Measurements from ENCODE around the gene CTNNA3. TPM values are rescaled to one million over a fixed set of nuclear protein-coding genes. Genes with fewer than 3 reads are reported as not detected.

The CTNNA3 gene
- polyA plus RNA-seq, 1 donor from 2014 or later: 0.14 TPM

DNA sequence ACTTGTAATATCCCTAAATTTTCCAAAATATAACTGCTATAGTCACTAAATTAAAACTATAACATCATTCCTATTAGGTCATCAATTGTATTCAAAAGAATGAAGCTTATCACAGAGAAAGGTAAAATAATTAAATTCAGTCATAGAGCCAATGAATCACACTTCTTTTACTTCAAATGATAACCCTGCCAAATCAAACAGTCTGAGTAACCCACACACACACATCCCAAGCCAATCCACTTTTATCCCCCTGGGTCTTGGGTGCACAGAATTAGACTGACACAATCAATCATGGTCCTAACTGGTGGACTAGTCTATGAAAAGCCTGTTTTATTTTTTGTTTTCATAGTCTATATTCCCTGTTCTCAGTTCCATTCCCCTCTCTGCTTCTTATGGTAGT lies 25.6 kb downstream of the CTNNA3 start:
- H3K27me3 ChIP-seq (ENCODE audit: insufficient read depth, low read depth, low read length): no peaks in the 10 kb centered on the region
- TF ChIP-seq MXI1 (conservative IDR thresholded peaks at IDR 0.05; ENCODE audit: poor library complexity, severe bottlenecking) (no peak), POLR2AphosphoS5 (IDR thresholded peaks at IDR 0.05) (no peak), EZH2 (IDR thresholded peaks at IDR 0.05; ENCODE audit: borderline replicate concordance, insufficient read depth, low read length, poor library complexity, severe bottlenecking) (no peak), SMC3 (conservative IDR thresholded peaks at IDR 0.05; ENCODE audit: poor library complexity) (no peak), RAD21 (conservative IDR thresholded peaks at IDR 0.05) (no peak), EP300 (conservative IDR thresholded peaks at IDR 0.05; ENCODE audit: poor library complexity, severe bottlenecking) (no peak), TAF1 (IDR thresholded peaks at IDR 0.05; ENCODE audit: low read depth) (no peak), REST (IDR thresholded peaks at IDR 0.05; ENCODE audit: borderline replicate concordance) (no peak)
- TF ChIP-seq, protein P1, sequence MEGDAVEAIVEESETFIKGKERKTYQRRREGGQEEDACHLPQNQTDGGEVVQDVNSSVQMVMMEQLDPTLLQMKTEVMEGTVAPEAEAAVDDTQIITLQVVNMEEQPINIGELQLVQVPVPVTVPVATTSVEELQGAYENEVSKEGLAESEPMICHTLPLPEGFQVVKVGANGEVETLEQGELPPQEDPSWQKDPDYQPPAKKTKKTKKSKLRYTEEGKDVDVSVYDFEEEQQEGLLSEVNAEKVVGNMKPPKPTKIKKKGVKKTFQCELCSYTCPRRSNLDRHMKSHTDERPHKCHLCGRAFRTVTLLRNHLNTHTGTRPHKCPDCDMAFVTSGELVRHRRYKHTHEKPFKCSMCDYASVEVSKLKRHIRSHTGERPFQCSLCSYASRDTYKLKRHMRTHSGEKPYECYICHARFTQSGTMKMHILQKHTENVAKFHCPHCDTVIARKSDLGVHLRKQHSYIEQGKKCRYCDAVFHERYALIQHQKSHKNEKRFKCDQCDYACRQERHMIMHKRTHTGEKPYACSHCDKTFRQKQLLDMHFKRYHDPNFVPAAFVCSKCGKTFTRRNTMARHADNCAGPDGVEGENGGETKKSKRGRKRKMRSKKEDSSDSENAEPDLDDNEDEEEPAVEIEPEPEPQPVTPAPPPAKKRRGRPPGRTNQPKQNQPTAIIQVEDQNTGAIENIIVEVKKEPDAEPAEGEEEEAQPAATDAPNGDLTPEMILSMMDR (IDR thresholded peaks at IDR 0.05; ENCODE audit: poor library complexity, severe bottlenecking): no peak
- no peak overlapping the region for H3K4me2 ChIP-seq (ENCODE audit: low read length)
- no peaks in the 10 kb centered on the region for H3K9me2 ChIP-seq (ENCODE audit: insufficient read depth, low read length)
- no peak overlapping the region for H3K27ac ChIP-seq (ENCODE audit: low read length)
- no peaks in the 10 kb centered on the region for H3F3A ChIP-seq (ENCODE audit: insufficient read depth, low read length, poor library complexity, severe bottlenecking)
- H2AFZ ChIP-seq (ENCODE audit: low read depth, low read length): no peak overlapping the region
- no peaks in the 10 kb centered on the region for H3K36me3 ChIP-seq (ENCODE audit: insufficient read depth, low read length)
- H3K9ac ChIP-seq (ENCODE audit: low read length): no peak overlapping the region
- H3K4me3 ChIP-seq (ENCODE audit: low read length): no peak overlapping the region
- no peaks in the 10 kb centered on the region for H3K9me3 ChIP-seq (ENCODE audit: low read length)
- H3K79me2 ChIP-seq (replicated peaks; ENCODE audit: insufficient read depth, low read length): no peaks in the 10 kb centered on the region
- no peaks in the 10 kb centered on the region for H4K20me1 ChIP-seq (ENCODE audit: insufficient read depth)

GRCh38 chr10:67669978-67670377 lies 26.0 kb downstream of the CTNNA3 start:
- Histone ChIP-seq H3K27ac (ENCODE audit: low read length) (no peak overlapping the region), H3F3A (ENCODE audit: insufficient read depth, low read length, poor library complexity, severe bottlenecking) (no peaks in the 10 kb centered on the region), H3K4me3 (ENCODE audit: low read length) (no peak overlapping the region), H3K27me3 (ENCODE audit: insufficient read depth, low read depth, low read length) (no peaks in the 10 kb centered on the region), H3K9me3 (ENCODE audit: low read length) (no peaks in the 10 kb centered on the region), H3K9me2 (ENCODE audit: insufficient read depth, low read length) (no peaks in the 10 kb centered on the region), H3K4me2 (ENCODE audit: low read length) (no peak overlapping the region), H3K9ac (ENCODE audit: low read length) (no peak overlapping the region), H3K79me2 (replicated peaks; ENCODE audit: insufficient read depth, low read length) (no peaks in the 10 kb centered on the region), H3K36me3 (ENCODE audit: insufficient read depth, low read length) (no peaks in the 10 kb centered on the region), H2AFZ (ENCODE audit: low read depth, low read length) (no peak overlapping the region), H4K20me1 (ENCODE audit: insufficient read depth) (no peaks in the 10 kb centered on the region)
- TF ChIP-seq EZH2 (IDR thresholded peaks at IDR 0.05; ENCODE audit: borderline replicate concordance, insufficient read depth, low read length, poor library complexity, severe bottlenecking) (no peak), POLR2AphosphoS5 (IDR thresholded peaks at IDR 0.05) (no peak), MXI1 (conservative IDR thresholded peaks at IDR 0.05; ENCODE audit: poor library complexity, severe bottlenecking) (no peak), TAF1 (IDR thresholded peaks at IDR 0.05; ENCODE audit: low read depth) (no peak), EP300 (conservative IDR thresholded peaks at IDR 0.05; ENCODE audit: poor library complexity, severe bottlenecking) (no peak), RAD21 (conservative IDR thresholded peaks at IDR 0.05) (no peak)
